HG03039 (cell line): ENCODE data around the gene C5orf34.
"Not testable (repeated sequence)": the region's sequence is repeated elsewhere in the genome, so short reads cannot be mapped to it uniquely, and the experiment has no call there.

Experiments used
- ATAC-seq: cut with Tn5 transposase; IDR thresholded peaks from one replicate; pipeline ENCODE4 v1.9.1; 2021; ENCODE audit warnings: mild to moderate bottlenecking, moderate library complexity; ENCODE audit not compliant: unreplicated experiment

Gene C5orf34, protein sequence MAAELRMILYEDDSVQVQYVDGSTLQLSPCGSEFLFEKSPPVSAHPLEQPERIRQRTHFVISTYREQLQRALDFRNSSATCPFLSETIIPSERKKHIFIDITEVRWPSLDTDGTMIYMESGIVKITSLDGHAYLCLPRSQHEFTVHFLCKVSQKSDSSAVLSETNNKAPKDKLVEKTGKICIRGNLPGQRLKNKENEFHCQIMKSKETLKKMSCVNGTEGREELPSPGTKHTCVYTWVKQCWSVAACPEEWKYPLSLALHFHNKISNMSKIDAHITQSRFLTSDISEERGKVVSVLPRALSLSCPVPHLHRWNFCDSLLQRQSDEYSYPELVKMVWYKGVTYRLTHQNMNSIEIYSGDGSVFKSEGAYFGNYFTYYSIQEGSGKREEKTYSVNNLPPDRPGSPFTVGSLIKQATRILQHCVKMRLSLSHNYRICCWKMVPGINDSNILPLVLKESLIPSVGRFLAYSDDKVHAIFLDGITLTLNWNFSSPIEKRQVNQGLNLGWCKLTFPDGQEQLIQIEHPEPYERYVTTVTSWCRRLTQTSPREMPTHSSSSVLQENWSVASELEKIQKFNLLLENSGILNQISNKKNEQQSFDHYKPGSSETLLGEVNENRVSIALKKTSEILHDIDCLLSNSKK

DNA sequence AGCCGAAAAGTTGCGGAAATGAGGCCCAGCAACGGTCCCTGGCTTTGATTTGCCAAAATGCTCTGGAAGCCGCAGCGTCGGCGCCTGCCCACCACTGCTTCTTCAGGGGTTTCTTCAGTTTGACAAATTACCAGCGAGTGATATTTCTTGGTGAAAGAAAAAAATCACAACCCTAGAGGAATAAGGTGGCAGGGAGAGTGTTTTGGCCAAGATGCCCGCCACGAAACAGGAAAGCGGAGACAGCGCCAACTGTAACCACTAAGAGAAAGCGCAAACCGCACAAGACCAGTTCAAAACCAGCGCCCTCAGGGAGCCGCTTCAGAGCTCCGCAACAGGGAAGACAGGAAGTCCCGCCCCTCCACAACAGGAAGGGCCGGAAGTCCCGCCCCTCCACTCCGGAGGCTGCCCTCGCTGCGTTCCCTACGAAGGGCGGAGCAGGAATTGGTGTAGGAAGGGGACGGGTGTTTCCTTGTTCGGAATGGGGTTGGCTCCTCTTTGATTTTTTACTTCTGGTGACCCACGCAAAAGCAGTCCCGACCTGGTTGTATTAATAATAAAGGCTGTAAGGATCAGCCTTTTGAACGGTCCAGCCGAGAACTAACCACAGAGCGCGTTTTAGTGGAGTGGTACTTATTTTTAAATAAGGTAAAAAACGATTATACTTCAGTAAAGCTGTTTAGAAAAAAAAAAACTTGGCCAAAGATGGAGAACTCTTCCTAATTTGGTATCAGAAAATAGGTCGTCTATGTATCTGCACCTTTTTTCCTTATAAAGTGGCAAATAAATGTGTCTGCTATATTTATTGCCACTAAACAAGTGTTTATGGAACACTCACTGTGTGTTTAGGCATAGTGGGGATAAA, at the start of gene C5orf34:
Gene C5orf34, minus strand, starts transcription at position 333 of the 862 bp plus-strand sequence. CDS start 5,809 bp downstream, outside the sequence.
- peak; percentile 98 for ATAC-seq

DNA sequence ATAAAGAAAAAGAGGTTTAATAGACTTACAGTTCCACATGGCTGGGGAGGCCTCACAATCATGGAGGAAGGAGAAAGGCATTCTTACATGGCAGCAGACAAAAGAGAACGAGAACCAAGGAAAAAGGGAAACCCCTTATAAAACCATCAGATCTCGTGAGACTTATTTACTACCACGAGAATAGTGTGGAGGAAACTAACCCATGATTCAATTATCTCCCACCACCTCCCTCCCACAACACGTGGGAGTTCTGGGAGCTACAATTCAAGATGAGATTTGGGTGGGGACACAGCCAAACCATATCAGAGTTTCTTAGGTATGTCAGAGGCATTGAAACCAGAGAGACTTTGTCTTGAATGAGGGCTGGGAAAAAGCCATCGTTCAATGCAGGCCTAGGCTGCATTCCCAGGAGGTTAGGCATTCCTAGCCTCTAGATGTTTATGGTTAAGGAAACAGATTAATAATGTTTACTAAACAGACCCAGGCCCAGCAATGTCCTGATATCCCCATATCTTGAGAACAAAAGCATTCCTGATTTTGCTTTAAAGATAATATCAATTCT, 49.4 kb upstream of the C5orf34 start:
- ATAC-seq: no peak

DNA sequence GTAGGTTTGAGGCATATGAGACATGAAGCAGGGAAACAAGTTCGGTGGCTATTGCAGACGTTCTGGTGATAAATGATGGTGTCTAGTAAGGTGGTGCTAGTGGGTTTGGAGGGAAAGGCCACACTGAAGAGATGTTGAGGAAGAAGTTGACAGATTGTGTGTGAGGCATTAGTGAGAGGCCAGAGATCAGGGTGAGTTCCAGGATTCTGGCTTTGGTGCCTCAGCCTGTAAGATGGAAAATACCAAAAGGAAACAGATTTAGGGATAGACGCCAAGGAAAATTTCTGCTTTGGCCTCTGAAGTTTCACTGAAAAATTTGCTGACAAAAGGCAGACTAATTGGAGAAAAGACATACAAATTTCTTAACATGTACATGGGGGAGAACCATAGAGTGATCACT, 48.4 kb upstream of the C5orf34 start:
- ATAC-seq: no peak

DNA sequence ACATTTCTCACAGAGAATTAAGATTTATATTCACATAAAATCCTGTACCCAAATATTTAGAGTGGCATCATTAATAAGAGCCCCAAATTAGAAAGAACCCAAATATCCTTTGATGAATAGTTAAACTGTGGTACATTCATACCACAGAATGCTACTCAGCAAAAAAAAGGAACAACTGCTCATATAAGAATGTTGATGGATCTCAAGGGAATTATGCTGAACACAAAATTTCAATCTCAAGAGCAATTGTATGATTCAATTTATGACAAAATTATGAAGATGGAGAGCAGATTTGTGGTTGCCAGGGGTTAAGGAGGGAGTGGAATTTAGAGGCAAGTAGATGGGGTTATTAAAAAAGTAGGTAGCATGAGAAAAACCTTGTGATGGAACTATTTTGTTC, 46.4 kb upstream of the C5orf34 start:
- no peak for ATAC-seq

DNA sequence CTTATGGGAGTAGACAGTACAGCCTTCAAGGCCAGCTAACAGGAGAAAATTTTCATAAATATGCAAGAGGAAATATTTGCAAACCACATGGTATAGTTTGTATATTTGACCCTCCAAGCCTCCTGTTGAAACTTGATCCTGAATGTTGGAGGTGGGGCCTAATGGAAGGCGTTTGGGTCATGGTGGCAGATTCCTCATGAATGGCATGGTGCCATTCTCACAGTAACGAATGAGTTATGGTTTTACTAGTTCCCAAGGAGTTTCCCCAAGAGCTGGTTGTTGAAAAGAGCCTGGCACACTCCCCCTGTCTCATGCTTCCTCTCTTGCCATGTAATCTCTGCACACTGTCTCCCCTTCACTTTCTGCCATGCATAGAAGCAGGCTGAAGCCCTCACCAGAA, 45.2 kb upstream of the C5orf34 start:
- no peak for ATAC-seq

DNA sequence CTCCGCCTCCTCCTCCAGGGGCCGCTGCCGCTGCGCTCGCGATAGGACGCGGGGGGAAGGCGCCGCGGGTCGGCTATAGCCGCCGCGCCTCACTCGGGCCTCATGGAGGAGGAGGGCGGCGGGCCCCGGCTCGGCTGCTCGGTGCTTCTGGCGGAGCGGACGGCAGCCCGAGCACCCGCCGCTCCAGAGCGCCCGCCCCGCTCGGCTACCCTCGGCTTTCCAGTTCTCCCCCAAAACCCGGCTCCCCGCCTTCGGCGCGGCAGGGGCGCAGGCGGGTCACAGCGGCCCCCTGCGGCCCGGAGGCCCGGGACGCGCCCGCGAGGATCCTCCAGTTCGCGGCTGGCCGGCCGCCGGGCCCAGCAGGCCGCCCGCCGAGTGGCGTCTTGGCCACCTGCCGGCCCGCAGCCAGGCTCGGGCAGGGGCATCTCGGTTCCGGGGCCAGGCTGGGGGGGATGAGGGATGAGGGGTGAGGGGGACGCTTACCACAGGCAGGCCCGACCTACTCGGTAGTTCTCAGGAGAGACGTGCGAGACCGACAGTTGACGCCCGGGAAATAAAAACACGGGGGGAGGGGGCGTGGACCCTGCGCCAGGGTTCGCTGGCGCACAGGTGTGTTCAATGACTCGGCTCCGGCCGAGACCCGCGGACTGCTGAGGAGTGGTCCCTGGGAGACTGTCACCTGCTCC, 42.1 kb upstream of the C5orf34 start, which contains the start of gene PAIP1:
Gene PAIP1, minus strand, starts transcription at position 221 of the 686 bp plus-strand sequence. CDS start 231 bp downstream, outside the sequence.
- peak; percentile 67 for ATAC-seq

DNA sequence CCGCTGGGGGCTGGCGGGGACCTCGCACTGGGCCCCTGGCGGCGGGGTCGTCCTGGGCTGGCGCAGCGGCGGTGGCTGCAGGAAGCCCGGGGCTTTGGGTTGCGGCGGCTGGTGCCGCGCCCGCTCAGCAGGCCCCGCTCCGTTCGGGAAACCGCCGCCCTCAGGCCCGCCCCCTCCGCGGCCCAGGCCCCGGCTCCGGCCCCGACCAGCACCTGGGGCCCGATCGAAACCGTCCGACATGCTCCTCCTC, 41.6 kb upstream of the C5orf34 start:
- peak; percentile 89 for ATAC-seq

DNA sequence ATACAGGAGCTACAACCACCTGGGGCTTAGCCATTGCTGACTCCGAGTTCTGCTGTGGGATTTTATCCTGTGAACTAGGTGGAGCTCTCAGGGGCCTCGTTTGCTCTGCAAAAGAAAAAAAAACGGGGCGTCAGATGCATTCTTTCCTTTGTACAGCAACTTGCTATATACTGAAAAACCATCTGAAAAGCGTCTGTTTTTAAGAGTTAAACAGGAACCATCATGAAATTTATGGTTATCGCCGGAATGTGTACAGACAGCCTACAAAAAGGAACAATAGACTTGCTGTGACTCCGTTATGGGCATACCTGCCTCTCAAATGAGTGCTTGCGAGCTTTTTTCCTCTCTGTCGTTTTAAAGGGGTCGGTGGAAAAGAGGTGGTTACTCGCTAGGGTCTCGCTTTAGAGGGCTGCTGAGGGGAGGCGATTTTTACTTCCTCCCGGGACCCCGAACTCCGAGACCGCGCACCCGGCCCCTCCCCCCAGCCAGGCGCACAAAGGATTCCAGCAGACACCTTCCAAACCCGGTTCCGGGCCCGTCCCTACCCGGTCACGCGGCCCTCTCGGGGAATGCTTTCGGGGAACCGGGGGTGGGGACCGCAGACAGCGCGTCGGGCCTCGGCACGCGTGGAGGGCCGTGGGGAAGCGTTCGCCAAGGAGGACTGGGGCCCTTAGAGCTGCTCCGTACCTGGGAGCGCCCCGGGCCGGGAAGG, 41.1 kb upstream of the C5orf34 start:
- ATAC-seq: peak; percentile 25

DNA sequence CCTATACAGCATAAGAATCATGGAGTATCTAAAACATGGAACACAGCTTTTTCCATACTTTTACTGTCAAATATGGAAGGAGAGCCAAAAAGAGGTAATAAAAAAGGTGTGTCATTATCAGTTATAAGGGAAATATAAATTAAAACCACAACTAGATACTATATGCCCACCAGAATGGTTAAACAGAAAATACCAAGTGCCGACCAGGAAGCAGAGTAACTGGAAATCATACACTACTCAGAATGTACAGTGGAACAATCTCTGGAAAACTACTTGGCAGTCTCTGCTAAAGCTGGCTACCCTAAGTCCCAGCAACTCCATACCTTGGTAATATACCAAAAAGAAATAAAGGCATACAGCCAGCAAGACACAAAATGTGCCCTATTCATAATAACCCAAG, 39.5 kb upstream of the C5orf34 start:
- ATAC-seq: no peak

DNA sequence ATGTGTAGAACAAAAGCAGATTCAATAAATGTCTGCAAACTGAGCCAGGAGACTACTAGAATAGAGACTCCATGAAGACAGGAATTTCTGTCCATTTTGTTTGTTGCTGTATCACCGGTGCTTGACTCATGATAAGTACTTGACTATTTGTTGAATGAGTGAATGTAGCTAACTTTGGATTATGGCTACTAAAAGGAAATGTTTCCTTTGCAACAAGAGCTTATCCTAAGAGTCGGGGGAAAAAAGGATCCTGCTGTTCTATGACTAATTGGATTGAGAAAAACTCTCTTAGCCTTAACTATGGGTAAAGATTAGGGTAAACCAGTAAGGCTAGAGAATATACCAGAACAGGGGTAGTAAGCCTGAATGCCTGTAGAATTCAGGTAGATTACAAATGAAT, 38.4 kb upstream of the C5orf34 start:
- ATAC-seq: no peak

DNA sequence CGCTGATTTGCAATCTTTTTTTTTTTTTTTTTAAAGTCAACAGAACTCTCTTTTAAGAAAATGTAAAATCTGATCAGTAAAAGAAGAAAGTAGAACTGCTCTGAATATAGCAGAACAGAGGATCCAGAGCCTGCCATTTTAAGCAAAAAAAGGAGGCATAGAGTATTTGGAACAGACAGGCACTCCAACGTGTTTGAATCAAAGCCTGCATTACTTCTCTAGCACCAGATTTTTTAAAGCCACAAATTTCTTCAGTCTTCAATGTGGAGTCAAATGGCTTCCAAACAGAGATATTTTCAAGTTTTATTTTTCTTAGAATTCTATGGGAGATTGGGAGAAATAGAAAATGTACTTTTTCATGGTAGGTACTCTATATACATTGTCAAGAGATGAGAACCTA, 36.8 kb upstream of the C5orf34 start:
- ATAC-seq: no peak

DNA sequence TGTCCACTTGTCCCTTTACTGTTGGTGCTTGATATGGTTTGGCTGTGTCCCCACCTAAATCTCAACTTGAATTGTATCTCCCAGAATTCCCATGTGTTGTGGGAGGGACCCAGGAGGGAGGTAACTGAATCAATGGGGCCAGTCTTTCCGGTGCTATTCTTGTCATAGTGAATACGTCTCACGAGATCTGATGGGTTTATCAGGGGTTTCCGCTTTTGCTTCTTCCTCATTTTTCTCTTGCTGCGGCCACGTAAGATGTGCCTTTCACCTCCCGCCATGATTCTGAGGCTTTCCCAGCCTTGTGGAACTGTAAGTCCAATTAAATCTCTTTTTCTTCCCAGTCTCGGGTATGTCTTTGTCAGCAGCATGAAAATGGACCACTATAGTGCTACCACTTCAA, 34.3 kb upstream of the C5orf34 start:
- not testable (repeated sequence) for ATAC-seq

DNA sequence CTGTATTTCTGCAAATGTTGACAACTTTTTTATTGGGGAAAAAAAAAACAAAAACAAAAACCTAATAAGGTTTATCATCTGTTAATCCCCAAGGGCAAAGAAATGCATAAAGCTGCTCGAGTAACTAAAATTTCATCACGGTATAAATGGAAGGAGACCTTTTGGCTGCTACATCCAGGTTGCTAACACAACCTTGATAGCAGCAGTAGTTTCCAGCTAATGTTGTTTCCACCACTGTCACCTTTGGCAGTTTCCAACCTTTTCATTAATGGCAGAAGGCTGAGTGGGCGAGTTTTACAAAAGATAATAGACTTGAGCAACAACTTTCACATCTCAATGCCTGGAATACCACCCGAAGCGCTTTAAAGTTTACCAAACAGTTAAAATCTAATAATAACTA, 33.4 kb upstream of the C5orf34 start:
- ATAC-seq: no peak

DNA sequence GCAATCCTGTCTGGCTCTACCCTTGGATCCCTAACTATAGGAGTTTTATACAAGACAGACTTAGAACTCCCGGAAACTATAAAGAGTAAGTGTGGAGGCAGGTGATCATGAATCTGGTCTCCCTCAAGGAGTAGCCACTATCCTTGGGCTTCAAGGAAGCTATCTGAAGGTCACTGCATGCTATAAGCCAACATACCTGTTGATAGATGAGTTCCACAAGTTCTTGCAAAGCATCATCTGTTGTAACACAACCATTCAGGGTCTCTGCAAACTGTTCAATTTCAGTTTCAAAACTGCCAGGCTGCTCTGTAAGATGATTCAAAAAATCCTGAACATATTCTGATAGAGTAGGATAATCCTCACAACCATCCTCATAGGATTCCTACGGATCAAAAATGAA, 32.6 kb upstream of the C5orf34 start:
- no peak for ATAC-seq

DNA sequence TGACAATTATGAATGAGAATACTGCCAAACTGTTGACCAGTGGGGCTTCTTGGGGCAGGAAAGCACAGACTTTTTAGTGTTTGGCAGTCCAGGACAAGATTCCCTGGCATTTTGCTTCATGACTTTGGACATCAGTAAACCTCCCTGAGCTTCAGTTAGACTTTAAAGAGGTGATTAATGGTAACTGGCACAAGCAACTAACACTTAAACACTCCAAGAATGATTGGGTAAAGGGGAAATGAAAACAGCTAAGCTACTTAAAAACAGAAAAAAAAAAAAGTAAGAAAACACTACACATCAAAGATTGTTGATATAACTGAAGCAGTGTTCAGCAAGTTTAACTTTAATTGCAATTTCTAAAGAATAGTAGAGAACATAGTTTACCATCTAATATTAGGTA, 28.5 kb upstream of the C5orf34 start:
- ATAC-seq: no peak

DNA sequence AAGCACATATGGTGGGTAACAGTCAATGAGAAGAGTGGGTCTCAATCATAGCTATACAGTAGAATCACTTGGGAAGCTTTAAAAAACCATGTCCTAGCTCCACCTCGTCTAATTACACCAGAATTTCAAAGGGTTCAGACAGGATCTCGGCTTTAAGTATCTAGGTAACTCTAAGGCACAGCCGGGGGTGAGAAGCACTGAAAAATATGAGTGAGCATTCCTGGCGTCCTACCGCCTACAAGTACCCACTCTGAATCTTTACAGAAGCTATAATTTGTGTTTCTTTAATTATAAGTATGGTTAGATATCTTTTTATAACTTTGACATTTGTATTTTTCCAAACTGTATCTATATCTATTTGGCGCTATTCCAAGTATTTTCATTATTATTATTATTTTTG, 25.8 kb upstream of the C5orf34 start:
- no peak for ATAC-seq

DNA sequence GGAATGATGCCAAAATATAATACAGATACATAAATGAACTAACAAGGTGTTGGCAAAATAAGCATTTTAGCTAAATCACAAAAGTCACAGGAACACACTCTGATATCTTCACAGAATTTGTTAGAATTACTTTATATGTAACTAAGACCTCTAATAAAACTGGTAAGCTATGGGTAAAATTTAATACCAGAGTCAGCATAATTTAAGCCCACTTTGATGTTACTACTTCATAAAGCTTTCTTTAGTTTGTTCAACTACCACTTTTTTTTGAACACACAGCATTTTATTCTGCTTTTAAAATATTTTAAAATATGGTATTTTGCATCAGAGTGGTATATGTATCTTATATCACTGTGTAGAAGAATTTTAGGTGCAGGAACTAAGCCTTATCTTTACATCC, 22.0 kb upstream of the C5orf34 start:
- ATAC-seq: no peak

DNA sequence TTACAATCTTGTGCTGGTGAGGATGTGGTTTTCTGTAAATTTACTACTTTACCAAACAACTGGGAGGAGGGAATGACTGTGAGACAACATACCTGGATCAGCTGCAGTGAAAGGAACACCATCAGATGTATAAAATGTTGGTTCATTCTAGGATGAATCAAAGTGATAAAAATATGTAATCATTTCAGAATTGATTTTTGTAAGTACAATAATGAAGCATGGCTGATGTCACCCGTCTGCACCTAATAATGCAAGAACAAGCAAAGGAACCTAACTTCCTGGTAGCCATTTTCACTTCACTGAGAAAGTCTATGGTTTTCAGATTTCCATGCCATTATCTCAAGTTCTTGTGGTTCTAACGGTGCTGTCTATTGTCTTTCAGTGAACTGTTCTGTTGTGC, 18.7 kb upstream of the C5orf34 start:
- no peak for ATAC-seq

DNA sequence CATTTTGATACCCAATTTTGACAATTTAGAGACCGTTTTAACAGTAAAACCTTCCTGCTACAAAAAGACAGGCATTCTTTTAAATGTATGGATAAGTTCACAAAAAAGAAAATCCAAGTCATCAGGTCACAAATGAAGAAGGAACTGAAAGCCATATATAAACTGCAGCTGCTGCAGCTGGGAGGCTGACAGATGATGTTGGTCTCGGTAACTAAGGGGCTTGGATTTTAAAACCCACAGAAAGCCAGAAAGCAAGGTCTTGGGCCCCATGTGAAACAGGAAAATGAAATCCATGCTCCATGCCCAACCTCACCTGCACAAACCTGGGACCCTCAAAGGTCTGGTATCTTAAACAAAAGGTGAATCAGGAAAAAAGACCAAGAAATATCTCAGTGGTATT, 15.7 kb upstream of the C5orf34 start:
- ATAC-seq: no peak

DNA sequence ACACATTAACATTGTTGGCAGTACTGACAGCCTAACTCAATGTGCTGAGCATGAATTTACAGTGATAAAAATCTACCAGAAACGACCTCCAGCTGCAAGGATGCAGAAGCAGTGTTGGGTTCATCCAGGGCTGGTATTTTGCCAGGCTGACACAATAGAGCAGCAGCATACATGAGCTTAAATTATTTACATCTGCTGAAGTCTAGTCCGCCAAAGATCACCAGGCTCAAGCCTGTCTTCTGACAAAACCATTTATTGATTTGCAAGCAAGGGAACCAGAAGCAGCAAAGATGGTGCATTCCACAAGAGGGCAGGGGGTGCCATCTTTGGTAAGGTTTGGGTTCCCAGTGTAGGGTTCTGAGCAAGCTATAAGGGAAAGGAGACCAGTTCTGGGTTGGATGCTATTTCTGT, 8.7 kb upstream of the C5orf34 start:
- ATAC-seq: no peak
